ENCODE results near the gene BATF3.

GRCh38 chr1:212710566-212710965 lies 10.9 kb upstream of the BATF3 start:
- TF ChIP-seq BHLHE40 (IDR thresholded peaks at IDR 0.05; ENCODE audit: borderline replicate concordance) (no peak), NFRKB (IDR thresholded peaks at IDR 0.05) (no peak)

Data from HEK293T (cell line).